GM19239 (cell line): ENCODE measurements around the gene BCL11B.

Experiments
- DNase-seq: peaks from one replicate; pipeline ENCODE4 v3.0.0; 2011; ENCODE audit warnings: low spot score; ENCODE audit not compliant: insufficient read length
- FAIRE-seq: peaks from 2 replicates; lab custom pipeline; 2011; peaks lifted over from hg19 to GRCh38; lab: Jason Lieb, UNC

The BCL11B gene

DNA sequence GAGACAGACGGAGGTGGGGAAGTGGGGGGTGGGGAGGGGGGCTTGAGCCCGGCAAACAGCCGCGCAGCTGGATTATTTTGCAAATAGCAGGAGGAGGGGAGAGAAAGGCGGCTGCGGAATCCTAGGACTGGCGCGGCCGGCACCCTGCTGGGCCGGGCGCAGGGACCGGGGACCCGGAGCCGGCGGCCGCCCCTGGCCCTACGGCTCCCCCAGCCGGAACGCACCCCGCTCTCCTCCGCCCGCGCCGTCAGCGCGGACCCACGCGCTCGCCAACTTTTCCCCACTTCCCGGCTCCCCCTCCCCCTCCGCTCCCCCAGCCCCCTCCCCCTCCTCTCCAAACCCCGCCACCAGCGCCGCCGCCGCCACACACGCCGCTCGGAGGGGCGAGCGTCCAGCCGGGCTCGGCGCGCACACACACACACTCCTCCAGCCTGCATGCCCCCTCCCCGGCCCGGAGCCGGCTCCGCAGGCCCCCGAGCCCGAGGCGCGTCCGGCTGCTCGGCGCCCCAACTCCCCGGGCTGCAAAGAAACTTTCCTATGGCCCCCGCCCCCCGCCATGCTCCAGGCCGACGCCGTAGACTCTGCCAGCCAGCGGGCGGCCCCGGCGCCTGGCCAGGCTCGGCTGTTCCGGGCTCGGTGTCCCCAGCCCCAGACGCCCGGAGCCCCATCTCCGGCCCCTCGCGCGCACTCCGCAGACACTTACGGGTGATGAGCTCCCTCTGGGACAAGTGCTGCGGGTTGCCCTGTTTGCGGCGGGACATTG, 1.4 kb downstream of the BCL11B start:
- DNase-seq (no peak), FAIRE-seq (no peak)

DNA sequence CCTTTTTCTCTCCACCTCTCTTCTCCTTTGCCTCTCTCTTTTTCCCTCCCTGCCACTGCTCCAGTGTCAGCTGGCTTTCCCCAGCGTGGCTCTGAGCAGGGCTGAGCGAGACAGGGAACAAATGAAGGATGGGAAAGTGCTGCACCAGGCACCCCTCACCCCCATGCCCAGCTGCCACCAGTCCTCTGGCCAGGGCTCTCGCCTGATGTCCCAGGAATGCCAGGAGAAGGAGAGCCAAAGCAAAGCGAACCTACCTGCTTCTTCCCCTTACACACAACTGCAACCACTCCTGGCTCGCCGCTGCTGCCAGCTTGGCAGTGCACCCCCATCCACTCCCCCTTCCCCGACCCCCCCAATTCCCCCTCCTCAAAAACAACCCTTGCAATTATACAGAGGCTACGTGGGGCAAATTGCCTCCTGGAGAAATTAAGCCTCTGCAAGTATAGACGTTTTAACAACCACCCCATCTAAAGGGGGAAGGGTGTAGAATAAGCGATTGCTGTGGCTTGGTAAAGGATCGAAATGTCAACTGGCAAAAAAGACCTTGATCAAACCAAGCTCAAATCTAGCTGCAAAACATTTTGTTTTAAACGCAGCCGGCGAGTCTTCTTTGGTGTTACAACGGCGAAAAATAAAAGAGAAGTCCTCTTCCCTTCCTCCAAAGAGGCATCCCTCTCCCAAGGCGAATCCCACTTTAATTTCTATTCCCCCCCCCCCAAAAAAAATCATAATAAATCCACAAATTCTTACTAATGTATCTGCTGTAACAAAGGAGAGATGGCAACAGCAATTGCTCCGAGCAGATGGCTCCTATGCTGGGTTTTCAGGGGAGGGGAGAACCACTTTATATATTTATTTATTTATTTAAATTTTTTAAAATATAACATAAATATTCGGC, 2.9 kb downstream of the BCL11B start:
- FAIRE-seq (no peak), DNase-seq (no peak)

DNA sequence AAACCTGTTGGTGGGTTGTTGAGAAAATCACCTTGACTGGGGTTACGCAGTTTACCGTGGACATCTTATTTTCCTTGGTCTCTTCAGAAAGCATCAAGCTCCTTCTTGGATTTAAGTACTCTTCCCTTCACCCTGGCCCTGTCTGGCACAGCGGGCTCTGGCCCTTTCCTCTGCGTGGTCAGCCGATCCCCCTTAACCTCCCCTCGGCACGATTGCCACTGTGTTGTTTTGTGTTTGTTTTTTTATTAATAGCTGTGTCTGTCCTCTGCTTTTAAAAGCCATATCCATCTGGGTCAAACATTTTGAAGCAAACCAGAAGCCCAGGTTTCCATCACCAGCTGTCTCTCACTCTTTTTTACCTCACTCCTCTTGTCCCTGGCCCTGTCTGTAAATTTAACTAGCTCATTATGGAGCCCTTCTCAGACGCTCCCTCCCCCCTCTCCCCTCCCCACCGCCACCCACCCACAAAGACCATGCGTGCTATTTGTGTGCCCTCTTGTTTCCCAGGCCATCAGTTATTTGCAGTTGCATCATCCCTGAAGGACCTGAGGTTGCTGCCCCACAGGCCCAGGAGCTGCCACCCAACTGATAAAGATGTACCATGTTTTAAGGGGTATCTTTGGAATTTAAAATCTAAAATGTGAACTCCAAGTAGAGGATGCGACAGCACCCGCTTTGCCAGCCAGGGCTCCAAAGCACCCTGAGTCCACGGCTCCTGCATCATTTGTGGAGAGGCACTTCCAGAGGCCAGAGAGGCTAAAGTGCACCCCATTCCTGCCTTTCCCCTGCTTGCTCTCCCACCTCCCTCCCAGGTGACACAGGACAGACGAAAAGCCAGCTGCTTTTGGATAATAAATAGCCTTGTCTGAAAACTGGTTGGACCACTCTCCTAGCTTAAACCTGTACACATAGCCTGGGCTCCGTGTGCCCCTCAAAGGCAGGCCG, 3.9 kb downstream of the BCL11B start:
- FAIRE-seq (no peak), DNase-seq (no peak)

DNA sequence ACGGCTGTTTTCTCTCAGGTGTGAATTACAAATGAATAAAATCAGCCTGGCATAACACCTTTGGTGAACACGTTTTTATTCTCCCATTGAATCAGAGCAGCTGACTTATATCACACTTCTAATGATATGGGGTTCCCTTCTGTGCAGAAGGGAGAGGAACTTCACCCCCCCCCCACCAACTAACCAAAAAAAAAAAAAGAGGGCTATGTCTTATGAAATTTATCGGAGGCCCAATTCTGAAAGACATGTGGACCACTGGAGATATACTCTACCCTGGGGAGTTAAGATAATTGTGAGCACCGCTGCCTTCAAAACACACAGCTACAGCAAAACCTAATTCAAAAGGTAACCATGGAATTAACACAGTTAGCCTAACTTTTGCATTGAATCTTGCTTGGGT, 4.6 kb downstream of the BCL11B start:
- DNase-seq: no peak
- FAIRE-seq: no peak

DNA sequence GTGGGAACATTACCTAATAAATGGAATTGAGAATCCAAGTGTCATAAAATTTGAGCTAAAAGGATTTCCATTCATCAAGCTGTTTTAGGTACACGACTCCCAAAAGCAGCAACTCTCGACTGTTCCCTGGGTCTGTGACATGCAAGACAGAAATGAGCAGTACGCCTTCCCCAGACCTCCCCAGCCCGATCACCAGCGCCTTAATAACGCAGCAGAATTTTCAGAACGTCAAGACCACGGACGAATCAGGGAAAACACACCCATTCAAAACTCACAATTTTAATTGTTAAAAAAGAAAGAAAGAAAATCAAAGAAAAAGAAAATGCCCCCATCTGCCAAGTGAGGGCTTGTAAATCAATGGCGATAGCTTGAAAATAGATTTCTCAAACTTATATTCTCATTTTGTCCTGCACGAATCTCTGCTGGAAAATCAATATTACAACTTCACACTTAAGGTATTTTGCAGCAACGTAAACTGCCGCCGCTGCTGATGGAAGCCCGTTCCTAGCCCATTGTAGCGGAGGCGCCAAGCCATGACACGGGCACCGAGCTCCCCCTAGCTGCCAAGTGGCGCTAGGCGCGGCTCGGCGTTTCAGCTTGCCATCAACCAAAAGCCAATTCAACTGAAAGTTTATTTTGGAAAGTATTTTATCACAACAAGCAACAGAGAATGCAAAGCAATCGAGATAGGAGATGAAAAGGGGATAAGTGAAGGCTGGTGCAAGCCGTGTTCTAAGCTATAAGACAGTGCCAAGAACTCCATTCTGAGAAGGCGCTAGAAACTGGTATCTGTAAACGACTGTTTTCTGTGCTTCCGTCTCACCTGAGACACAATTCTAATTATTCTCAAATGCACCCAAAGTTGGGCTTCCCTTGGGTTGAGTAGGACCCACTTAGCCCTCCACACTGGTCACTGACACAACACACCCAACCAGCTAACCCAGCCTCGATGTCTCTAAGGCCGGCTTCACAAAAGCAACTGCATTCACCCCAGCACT, 5.5 kb downstream of the BCL11B start:
- DNase-seq: peak; percentile 77
- peak; percentile 89 for FAIRE-seq

DNA sequence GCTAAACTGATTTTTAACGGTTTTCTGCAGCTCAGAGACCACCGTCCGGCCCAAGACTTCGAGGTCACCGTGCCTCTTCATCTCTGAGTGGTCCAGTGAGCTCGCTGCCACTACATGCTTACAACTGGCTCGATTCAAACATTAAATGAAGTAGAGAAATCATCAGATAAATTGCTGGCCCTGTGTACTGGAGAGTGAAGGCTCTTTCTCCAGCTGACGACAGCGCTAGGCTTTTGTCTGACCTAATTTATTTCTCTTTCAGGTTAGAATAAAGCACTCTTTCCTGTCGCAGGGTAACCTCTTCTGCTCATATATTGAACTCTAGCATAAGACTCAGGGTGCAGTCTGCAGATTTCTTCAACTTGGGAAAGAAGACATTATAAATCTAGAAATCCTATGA, 6.4 kb downstream of the BCL11B start:
- FAIRE-seq: no peak

DNA sequence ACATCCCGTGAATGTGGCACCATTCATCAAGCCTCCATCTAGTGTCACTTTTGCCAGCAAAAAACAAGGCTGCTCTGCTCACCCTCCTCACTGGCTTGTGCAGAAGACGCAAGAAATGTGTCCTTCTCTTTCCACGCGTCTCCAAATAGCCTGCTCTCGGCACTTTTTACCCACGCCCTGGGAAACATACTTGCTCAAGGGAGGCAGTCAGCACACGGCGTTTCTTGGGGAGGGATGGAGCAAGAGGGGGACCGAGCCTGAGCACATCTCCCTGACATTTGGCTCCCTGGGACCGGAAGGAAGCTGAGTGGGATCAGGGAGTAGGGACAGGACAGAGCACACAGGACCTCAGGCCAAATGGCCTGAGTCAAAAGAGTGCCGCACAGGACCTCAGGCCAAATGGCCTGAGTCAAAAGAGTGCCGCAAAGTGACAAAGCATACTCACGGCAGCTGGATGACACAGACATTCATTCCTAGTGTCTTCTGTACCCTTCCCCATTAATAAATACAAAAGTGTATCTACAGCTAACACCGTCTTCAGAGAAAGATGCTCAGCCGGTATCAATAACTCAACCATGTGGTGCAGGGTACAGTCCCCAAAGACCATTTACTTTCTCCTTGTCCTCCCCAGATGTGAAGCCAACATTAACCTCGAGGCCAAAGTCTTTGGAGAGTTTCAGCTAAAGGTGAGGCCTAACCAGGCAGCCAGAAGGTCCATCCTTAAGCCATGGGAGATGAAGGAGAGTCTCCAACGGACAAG, 7.1 kb downstream of the BCL11B start:
- no peak for FAIRE-seq
- DNase-seq: no peak

More for the DNA sequence above, 6.4 kb downstream of the BCL11B start:
- DNase-seq: no peak

DNA sequence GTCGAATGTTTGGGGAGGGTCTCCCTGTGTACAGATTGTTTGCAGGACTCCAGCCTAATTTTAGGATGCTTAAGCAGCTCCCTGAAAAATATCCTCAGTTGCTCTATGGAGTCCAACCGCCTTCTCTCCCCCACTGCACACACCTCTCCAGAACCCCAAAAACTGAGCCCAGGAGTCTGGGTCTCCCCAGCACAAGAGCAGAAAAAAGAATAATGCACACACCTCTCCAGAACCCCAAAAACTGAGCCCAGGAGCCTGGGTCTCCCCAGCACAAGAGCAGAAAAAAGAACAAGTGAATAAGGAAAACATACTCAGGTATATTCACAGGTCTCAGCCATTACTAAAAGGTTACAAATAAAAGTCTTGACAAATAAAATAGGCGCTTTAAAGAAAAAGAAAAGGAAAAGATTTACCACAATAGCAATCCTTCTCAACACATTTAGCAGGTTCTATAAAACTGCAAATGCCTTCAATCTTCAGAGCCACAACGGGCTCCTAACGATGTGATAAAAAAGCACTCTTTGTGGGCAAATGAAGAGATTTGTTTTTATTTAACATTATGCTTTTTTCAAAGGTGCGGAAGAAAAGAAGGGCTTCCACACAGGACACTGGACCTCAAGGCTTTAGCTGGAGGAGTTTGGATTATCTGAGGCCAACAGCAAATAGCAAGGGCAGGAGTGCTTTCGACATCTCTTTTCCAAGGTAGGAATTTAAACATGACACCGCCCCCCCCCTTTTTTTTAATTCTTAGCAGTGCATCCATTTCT, 8.2 kb downstream of the BCL11B start:
- FAIRE-seq (no peak), DNase-seq (no peak)

DNA sequence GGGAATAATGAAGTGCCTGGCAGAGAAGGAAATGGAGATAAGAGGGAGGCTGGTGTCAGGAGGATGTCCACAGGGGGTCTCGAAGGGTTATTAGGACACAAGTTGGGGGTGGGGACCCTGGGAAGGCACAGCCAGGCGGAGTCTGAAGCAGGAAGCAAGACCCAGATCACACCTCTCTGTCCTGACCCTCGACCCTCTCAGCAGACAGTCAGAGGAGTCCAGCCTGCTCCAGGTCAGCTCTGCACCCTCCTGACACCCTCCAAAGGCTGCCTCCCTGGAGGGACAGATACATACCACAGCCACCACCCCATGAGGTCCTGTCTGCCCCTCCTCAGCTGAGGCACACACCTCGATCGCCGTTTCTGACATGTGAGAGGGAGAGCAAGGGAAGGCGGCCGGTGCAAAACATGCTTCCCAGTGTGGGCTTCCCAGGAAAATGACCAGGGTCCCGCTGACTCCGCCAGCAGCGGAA, 9.0 kb downstream of the BCL11B start:
- no peak for FAIRE-seq

DNA sequence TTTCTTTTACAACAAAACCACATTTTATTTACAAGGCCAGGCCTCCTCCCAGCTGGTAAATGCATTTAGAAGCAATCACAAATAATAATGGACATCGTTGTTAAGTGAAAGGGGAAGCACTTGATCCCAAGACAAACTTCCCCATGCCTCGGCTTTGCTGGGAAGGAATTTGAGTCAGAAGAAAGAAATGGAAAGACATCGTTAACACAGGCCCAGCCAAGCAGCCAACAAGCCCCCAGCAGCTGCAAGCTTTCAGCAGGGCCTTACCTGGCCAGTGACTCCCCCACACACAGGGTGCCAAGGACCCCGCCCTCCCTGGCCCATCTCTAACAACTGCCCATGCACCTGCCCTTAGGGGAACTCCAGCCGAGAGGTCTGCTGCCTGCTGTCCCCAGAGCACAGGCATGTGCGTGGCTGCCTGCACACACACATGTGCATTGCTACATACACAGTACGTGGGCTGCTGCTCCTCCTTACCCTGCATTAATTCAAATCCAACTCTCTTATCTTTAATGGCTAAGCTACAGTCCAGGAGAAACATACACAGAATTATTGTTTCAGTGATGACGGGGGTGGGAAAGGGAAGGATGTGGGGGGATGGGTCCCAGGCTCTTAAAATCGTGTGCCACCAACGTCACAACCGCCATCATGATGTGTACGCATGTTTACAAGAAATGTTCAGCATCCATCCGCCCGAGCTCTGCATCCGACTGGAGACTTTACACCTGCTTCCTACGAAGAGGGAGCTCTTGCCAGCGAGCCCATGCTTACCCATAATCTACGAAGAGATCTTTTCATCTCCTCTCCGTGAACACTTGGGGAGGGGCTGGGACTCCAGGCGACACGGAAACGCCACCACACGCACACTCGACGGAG, 9.8 kb downstream of the BCL11B start:
- DNase-seq: no peak
- no peak for FAIRE-seq

More for the DNA sequence above, 9.0 kb downstream of the BCL11B start:
- no peak for DNase-seq

DNA sequence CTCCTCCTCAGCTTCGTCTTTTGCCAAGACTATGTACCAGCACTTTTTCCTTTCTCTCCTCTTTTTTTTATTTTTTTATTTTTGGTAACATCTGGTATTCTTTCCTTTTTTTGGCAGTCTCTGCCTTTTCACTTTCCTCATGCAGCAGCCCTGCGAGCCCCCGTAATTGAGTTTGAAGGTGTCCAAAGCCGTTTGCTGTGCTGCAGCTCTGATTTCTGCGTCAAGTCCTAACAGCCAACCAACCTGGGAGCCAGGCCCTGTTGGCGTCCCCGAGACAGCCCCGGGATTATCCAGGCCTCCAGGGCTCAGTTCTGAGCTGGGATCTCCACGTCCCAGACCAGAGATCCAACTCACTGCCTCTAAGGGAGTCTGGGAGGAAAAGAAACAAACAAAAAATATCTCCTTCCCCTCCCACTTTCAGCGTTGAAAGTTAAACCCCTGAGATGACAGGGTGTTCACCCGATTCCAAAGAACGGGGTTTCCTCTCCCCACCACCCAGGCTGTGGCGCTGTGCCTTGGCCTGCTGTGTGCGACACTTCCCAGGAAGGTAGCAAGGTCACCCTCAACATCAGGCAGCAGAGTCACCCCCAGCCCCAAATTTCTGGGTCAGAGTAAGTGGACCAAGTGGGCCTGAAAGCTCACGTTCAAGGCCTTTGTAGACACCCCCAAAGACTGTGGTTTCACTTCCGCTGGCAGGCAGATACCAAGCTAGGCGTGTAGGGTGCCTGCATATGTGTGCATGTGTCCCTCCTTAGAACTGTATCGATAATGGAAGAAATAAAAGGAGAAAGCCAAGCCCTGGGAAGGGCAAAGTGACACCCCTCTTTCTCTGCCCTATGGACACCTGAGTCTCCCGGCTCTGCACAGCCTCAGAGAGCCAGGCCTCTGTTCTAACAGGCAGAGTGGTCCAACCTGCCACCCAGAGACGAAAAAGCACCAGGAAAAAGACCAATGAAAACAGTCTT, 11.1 kb downstream of the BCL11B start:
- DNase-seq (no peak), FAIRE-seq (no peak)

DNA sequence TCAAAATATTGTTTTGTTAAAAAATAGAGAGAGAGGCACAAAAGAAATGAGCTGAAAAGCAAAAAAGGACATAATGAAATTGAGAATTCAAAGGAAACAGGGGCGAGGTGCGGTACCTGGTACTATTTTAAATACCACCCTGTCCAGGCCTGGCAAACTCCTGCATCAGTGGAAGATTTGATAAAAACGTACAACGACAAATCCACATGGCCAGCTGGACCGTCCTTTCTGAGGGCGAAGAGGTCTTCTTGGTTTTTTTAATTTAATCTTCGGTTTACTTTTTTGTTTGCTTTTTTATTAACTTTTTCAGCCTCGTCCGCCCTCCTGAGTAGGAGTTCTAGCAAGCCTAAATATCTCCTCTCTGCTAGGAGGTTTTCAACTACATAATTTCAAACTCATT, 11.9 kb downstream of the BCL11B start:
- DNase-seq (no peak), FAIRE-seq (no peak)

DNA sequence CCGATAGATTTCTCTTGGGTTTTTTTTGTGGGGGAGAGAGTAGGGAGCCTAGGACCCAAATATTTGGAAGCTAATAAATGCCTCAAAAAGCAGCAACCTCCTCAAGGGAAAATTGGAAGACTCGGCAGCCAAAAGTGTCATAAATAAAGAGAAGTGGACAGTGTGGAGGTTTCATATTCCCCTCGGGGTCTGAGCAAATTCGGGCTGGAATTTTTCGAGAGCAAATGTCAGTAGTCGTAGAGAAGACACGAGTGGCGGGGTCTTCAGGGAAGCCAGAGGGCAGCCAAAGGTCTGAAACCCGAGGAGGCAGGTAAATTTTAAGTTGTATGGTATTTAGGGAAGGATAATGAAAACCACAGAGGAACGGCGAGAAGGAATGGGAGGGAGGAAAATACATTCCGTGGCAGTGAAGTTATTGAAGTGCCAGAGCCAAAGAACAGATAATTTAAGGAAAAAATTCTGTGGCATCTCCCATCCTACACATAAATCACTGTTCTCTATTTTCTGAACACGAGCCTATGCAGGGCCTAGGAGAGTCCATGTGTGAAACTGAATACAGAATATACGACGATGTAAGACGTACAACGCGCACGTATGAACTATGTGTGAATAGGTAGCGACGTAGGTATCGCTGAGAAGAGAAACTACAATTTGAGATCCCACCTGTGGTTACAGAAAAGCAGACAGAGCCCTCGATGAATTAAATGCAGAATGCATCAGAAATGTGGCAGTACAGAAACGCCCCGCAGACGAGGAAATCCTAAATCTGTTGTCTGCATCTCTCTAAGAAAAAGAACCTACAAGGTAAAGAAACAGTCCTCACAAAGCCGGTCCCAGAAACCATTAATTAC, 12.9 kb downstream of the BCL11B start:
- DNase-seq (no peak), FAIRE-seq (no peak)

DNA sequence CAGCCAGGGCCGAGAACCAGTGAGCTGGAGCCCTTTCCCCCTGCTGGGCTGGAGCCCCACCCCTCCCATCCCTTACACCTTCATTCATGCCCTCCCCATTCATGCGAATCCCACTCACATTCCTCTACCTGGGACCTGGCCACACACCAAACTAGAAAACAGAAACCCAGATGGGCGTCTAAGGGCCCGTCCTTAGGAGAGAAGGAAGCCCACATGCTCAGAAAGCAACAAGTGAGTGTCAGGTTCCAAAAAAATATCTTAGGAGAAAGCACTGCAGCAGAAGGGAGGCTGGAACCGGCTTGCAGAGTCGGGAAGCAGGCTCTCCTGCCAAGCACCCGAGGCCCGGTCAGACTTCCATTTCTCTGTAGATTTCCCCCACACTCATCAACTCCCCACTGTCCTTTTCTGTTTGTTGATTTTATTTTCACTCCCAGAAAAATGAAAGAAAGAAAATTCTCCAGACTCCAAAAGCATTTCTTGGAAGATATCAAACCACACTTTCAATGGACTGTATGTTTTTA, 13.6 kb downstream of the BCL11B start:
- FAIRE-seq (no peak), DNase-seq (no peak)
